Skeletal muscle satellite cell (primary cell): ENCODE results near the gene CNKSR3.

ENCODE experiments used
- H3K27me3 ChIP-seq: 2 replicates; pipeline ENCODE4 v1.7.0; 2013; ENCODE audit warnings: low read length; ENCODE audit not compliant: control insufficient read depth, insufficient read depth
- H3K36me3 ChIP-seq: 2 replicates; pipeline ENCODE4 v1.7.0; 2013; ENCODE audit warnings: mild to moderate bottlenecking, control low read depth, low read length; ENCODE audit not compliant: insufficient read depth
- H3K4me1 ChIP-seq: 2 replicates; pipeline ENCODE4 v1.7.0; 2013; ENCODE audit warnings: low read length; ENCODE audit not compliant: control insufficient read depth, insufficient read depth
- H3K4me2 ChIP-seq: 2 replicates; pipeline ENCODE4 v1.7.0; 2013; ENCODE audit warnings: mild to moderate bottlenecking, low read length
- H3K4me3 ChIP-seq: 2 replicates; pipeline ENCODE4 v1.7.0; 2013; ENCODE audit warnings: low read length
- H3K9ac ChIP-seq: 2 replicates; pipeline ENCODE4 v1.7.0; 2013; ENCODE audit warnings: mild to moderate bottlenecking, low read depth, low read length, moderate library complexity
- H3K9me3 ChIP-seq: replicated peaks from 2 replicates; pipeline ENCODE4 v1.7.0; 2013; ENCODE audit warnings: mild to moderate bottlenecking, control low read depth, low read length

Gene CNKSR3

DNA sequence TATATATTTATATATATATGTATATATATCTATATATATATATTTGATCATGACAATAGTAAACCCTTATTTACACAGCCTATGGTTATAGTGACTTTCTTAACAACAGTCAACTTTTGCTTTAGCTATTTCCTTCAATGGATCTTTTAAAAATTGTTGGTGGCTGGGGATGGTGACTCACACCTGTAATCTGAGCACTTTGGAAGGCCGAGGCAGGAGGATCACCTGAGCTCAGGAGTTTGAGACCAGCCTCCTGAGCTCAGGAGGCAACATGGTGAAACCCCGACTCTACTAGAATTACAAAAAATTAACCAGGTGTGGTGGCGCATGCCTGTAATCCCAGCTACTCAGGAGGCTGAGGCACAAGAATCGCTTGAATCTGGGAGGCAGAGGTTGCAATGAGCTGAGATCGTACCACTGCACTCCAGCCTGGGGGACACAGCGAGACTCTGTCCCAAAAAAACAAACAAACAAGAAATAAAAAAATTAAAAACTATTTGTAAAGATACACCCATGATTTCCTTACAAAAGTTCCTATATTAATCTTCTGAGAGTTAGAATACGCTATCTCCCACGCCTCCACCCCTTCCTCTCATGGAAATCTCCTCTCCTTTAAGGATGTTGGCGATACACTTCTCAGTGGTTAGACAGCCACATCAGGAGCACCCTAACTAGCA, 29.2 kb upstream of the CNKSR3 start:
- Histone ChIP-seq H3K9me3 (no peaks in the 10 kb centered on the region), H3K4me3 (no peak overlapping the region), H3K27me3 (peaks cover 10% of the 10 kb centered on the region), H3K36me3 (no peaks in the 10 kb centered on the region), H3K4me2 (no peak overlapping the region), H3K9ac (no peak overlapping the region), H3K4me1 (no peaks in the 10 kb centered on the region)

DNA sequence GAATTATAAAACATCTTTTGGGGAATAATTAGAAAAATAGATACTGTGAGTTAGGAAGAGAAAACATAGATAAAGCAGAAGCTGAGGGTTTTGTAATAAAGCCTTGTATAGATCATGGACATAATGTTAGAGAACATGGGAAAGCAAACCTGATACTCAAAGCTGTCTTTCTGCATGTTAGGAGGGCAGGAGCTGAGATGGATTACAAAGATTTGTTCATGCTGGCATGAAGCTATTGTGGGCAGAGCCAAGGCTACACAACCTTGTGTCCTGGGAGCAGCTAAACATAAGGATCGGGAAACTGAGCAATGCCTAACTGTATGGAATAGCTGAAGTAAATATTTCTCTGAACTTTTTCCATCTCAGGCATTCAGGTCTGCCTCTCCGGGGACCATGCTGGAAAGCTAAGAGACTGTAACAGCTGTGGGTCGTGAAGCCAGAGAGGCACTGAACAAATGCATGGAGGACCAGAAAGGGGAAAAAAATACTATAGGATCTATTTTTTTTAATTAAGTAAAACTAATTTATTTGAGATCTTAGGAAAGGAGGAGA, 28.2 kb upstream of the CNKSR3 start:
- H3K4me1 ChIP-seq, result no peaks in the 10 kb centered on the region

DNA sequence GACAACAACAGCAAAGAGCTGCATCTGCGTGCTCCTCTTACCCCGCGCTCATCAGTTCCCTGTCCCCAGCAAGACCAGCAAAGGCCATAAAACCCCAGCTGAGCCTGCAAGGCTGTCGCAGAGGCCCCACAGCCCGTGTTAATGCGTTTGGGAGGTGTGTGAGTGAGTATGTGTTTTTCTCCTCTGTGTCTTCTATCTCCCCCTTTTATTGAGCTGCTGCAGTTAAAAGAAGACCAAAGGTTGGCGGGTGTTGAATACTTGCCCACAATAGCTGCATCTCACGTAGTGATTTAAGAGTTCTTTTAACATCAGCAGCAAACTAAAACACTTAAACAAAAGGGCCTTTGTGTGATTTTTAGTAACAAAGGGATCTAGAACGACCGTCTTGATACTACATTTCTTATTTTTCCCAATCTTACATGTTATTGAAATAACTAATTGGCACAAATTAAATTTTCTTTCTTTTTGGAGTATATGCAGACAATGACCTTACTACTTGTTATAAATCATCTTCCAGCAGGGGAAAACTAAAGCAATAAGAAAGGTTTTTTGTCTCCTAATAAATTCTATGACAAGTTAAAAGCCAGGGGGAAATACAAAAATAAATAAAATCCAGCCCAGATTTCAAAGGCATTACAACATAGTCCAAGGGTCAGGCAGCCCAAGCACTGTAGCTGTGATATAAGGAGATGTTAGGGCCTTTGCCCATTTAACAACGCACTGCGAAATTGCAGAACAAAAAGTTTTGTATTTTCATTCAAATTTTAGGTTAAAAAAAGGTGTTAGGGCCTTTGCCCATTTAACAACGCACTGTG, 27.2 kb upstream of the CNKSR3 start:
- Histone ChIP-seq H3K9ac (no peak overlapping the region), H3K9me3 (no peaks in the 10 kb centered on the region), H3K4me1 (no peaks in the 10 kb centered on the region), H3K4me2 (no peak overlapping the region), H3K36me3 (no peaks in the 10 kb centered on the region), H3K4me3 (no peak overlapping the region), H3K27me3 (peaks cover 10% of the 10 kb centered on the region)

More for the DNA sequence above, 28.2 kb upstream of the CNKSR3 start:
- H3K9me3 ChIP-seq, result no peaks in the 10 kb centered on the region
- H3K9ac ChIP-seq, result no peak overlapping the region
- peaks cover 10% of the 10 kb centered on the region for H3K27me3 ChIP-seq
- H3K4me2 ChIP-seq, result no peak overlapping the region
- no peaks in the 10 kb centered on the region for H3K36me3 ChIP-seq
- H3K4me3 ChIP-seq, result no peak overlapping the region

DNA sequence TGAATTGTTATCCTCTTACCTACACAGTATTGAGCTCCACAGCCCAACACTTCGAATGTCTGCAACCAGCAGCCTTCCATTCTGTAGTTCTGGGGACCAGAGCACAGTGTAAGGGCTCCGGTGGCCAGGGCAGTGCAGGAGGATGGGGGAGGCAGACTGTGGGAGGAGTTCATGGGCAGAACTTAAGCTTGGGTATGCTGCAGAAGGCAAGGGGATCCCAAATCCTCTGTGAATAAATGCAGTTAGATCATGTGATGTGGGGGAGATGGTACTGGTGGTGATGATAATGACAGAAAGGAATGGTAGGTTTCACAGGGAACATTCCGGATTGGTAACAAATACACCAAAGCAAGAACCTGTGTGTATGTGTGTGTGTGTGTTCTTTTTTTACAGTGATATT, 26.5 kb upstream of the CNKSR3 start:
- H3K36me3 ChIP-seq, result no peaks in the 10 kb centered on the region
- no peak overlapping the region for H3K4me2 ChIP-seq
- H3K4me1 ChIP-seq, result no peaks in the 10 kb centered on the region
- no peaks in the 10 kb centered on the region for H3K9me3 ChIP-seq
- H3K4me3 ChIP-seq, result no peak overlapping the region
- H3K9ac ChIP-seq, result no peak overlapping the region
- H3K27me3 ChIP-seq, result peaks cover 10% of the 10 kb centered on the region

DNA sequence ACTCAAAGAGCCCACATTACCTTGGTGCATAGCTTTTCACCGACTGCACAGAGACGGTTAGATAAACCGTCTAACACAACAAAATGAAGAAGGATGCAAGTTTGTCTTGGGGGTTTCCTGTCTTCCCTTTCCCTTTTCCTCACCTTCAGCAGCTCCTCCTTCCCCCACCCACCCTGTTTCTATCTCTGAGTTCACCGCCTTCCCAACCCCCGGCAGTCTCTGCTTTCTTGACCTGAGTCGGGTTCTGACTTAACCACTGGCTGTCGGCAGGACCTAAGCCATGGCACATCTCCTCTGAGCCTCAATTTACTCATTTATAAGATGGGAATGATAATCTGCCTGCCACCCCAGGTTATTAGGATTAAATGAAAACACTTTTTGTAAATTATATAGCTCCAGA, 25.8 kb upstream of the CNKSR3 start:
- H3K4me2 ChIP-seq, result no peak overlapping the region
- no peaks in the 10 kb centered on the region for H3K36me3 ChIP-seq
- H3K9ac ChIP-seq, result no peak overlapping the region
- H3K4me1 ChIP-seq, result no peaks in the 10 kb centered on the region
- H3K9me3 ChIP-seq, result no peaks in the 10 kb centered on the region
- peaks cover 10% of the 10 kb centered on the region for H3K27me3 ChIP-seq
- H3K4me3 ChIP-seq, result no peak overlapping the region

DNA sequence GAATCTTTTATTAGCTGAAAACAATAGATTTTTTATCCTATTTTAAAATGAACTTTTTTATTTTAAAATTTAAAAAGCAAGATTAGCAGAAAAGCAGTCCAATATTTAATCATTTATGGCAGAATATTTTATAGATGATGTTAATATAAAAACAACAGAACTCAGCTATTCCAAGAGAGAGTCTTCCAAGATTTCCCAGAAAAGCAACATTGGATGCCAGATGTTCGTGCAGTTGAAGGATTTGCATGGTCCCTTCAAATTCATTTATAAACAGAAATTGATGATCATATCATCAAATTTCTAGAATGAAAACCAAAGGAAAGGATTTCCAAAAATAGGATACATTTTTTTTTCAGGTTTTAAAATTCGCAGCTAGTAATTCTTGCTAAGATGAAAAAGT, 25.4 kb upstream of the CNKSR3 start:
- Histone ChIP-seq H3K27me3 (peaks cover 10% of the 10 kb centered on the region), H3K9ac (no peak overlapping the region), H3K9me3 (no peaks in the 10 kb centered on the region), H3K4me3 (no peak overlapping the region), H3K36me3 (no peaks in the 10 kb centered on the region), H3K4me2 (no peak overlapping the region), H3K4me1 (no peaks in the 10 kb centered on the region)

DNA sequence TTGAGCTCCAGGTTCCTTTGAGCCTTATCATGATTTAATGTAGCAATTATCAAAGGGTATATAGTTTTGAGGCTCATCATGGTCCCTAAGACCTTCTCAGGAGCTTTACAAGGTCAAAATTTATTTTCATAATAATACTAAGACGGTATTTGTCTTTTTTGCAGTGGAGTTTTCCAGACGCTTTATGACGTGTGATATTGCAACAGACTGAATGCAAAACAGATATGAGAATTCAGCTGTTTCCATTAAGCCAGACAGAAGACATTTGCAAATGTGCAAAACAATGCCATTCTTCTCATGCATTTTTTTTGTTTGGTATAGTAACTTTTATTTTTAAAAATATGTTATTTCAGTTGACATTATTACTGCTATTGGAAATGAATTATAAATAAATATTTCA, 24.7 kb upstream of the CNKSR3 start:
- no peaks in the 10 kb centered on the region for H3K4me1 ChIP-seq
- no peak overlapping the region for H3K9ac ChIP-seq
- no peaks in the 10 kb centered on the region for H3K9me3 ChIP-seq
- H3K36me3 ChIP-seq, result no peaks in the 10 kb centered on the region
- peaks cover 10% of the 10 kb centered on the region for H3K27me3 ChIP-seq
- no peak overlapping the region for H3K4me2 ChIP-seq
- no peak overlapping the region for H3K4me3 ChIP-seq

DNA sequence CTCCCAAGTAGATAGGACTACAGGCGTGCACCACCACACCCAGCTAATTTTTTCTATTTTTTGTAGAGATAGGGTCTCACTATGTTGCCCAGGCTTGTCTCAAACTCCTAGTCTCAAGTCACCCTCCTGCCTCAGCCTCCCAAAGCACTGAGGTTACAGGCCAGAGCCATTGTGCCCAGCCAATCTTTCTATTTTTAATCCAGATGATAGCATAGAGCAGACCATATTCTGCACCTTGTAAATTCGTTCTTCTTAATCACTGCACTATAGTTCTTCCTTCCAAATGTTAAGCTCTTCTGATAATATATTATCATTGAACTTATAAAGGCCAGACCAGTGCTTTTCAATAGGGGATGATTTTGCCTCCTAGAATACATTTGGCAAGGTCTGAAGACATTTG, 24.0 kb upstream of the CNKSR3 start:
- Histone ChIP-seq H3K4me3 (no peak overlapping the region), H3K9ac (no peak overlapping the region), H3K4me2 (no peak overlapping the region), H3K36me3 (no peaks in the 10 kb centered on the region), H3K27me3 (peaks cover 10% of the 10 kb centered on the region), H3K9me3 (no peaks in the 10 kb centered on the region), H3K4me1 (no peaks in the 10 kb centered on the region)

DNA sequence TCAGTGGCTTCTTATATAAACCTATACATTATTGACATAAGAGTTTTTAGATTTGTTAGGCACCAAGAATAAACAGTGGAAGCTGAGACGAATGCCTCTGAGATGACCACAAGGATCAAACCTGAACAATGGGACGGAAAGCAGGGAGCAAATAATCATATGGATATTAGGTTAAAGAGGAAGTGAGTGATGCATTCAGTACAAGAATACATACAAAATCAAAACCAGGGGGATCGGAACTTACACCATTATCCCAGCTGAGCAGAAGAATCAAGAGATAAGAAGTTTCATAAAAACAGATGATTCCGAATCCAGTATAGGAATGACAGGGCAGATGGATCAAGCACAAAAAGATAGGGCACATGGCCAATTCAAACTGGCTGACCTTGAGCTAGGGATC, 21.9 kb upstream of the CNKSR3 start:
- H3K9me3 ChIP-seq, result no peaks in the 10 kb centered on the region
- no peaks in the 10 kb centered on the region for H3K27me3 ChIP-seq
- H3K4me2 ChIP-seq, result no peak overlapping the region
- no peaks in the 10 kb centered on the region for H3K4me1 ChIP-seq
- no peaks in the 10 kb centered on the region for H3K36me3 ChIP-seq
- H3K9ac ChIP-seq, result no peak overlapping the region
- H3K4me3 ChIP-seq, result no peak overlapping the region

DNA sequence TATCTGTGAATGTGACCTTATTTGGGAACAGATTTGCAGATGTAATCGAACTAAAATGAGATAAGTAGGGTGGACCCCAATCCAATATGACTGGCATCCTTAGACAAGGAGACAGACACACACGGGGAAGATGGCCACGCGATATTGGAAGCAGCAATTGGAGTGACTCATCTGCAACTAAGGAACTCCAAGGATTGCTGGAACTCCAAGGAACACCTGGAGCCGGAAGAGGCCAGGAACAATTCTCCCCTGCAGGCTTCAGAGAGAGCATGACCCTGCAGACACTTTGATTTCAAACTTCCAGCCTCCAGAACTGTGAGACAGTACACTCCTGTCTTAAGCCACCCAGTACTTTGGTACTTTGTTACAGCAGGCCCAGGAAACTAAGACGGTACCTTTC, 19.5 kb upstream of the CNKSR3 start:
- Histone ChIP-seq H3K4me2 (no peak overlapping the region), H3K9ac (no peak overlapping the region), H3K4me3 (no peak overlapping the region), H3K9me3 (no peaks in the 10 kb centered on the region), H3K4me1 (no peaks in the 10 kb centered on the region), H3K36me3 (no peaks in the 10 kb centered on the region), H3K27me3 (no peaks in the 10 kb centered on the region)

DNA sequence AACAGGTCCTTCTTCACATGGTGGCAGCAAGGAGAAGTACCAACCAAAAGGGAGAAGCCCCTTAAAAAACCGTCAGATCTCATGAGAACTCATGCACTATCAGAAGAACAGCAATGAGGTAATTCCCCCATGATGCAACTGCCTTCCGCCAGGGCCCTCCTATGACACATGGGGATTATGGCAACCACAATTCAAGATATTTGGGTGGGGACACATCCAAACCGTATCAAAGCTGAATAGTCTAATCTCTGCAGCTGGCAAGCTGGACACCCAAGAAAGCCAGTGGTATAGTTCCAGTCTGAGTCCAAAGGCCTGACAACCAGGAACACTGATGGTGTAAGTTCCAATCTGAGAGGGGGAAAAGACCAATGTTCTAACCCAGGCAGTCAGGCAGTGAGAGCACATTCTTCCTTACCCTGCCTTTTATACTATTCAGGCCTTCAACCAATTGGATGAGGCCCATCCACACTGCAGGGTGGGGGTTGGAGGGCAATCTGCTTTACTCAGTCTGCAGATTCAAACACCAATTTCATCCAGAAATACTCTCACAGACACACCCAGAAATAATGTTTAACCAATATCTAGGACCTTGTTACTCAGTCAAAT, 17.9 kb upstream of the CNKSR3 start:
- H3K4me1 ChIP-seq, result no peaks in the 10 kb centered on the region
- no peak overlapping the region for H3K9ac ChIP-seq
- H3K4me2 ChIP-seq, result no peak overlapping the region
- no peaks in the 10 kb centered on the region for H3K27me3 ChIP-seq
- no peaks in the 10 kb centered on the region for H3K9me3 ChIP-seq
- H3K4me3 ChIP-seq, result no peak overlapping the region
- no peaks in the 10 kb centered on the region for H3K36me3 ChIP-seq
